GM21423 (cell line): ENCODE results near the gene ROPN1B.

Source experiments
- ATAC-seq: cut with Tn5 transposase; IDR thresholded peaks from one replicate; pipeline ENCODE4 v1.9.1; 2021; ENCODE audit warnings: mild to moderate bottlenecking, moderate library complexity; ENCODE audit not compliant: unreplicated experiment

ROPN1B gene

GRCh38 chr3:126003447-126004190 is 34.6 kb downstream of the ROPN1B start:
- ATAC-seq, result no peak

GRCh38 chr3:126004217-126004616 is 35.2 kb downstream of the ROPN1B start:
- no peak for ATAC-seq

GRCh38 chr3:126004692-126005091 is 35.7 kb downstream of the ROPN1B start:
- no peak for ATAC-seq

GRCh38 chr3:126005951-126006350 is 37.0 kb downstream of the ROPN1B start:
- ATAC-seq, result no peak

- ATAC-seq, result no peak
Observed at GRCh38 chr3:126008219-126008618, 39.2 kb downstream of the ROPN1B start.

GRCh38 chr3:126009181-126009580 is 40.2 kb downstream of the ROPN1B start:
- ATAC-seq, result no peak

- no peak for ATAC-seq
Observed at GRCh38 chr3:126013751-126014156, 44.8 kb downstream of the ROPN1B start.

- ATAC-seq, result no peak
Observed at GRCh38 chr3:126014252-126014651, 45.3 kb downstream of the ROPN1B start.

GRCh38 chr3:126015075-126015474 is 46.1 kb downstream of the ROPN1B start:
- ATAC-seq, result no peak

GRCh38 chr3:126016616-126017015 is 47.6 kb downstream of the ROPN1B start:
- ATAC-seq, result no peak

GRCh38 chr3:126017362-126017761 is 48.4 kb downstream of the ROPN1B start:
- ATAC-seq, result no peak

GRCh38 chr3:126018545-126018944 is 49.6 kb downstream of the ROPN1B start:
- ATAC-seq, result no peak

GRCh38 chr3:126018995-126019394 is 50.0 kb downstream of the ROPN1B start:
- no peak for ATAC-seq

- no peak for ATAC-seq
Observed at GRCh38 chr3:126019683-126020082, 50.7 kb downstream of the ROPN1B start.

- ATAC-seq, result no peak
Observed at GRCh38 chr3:126021224-126021623, 52.2 kb downstream of the ROPN1B start.

GRCh38 chr3:126021702-126022101 is 52.7 kb downstream of the ROPN1B start:
- no peak for ATAC-seq

- no peak for ATAC-seq
Observed at GRCh38 chr3:126022741-126023359, 53.9 kb downstream of the ROPN1B start.

GRCh38 chr3:126023390-126023789 is 54.4 kb downstream of the ROPN1B start:
- ATAC-seq, result no peak

GRCh38 chr3:126024049-126024854 is 55.3 kb downstream of the ROPN1B start:
- no peak for ATAC-seq

GRCh38 chr3:126025116-126025729 is 56.2 kb downstream of the ROPN1B start:
- no peak for ATAC-seq

- ATAC-seq, result no peak
Observed at GRCh38 chr3:126025862-126026261, 56.9 kb downstream of the ROPN1B start.
